Activated B cell treated with CpG ODN at 0.5 μM for 24 hours (primary cell): ENCODE results near the gene CD36. TPM values are rescaled to one million over a fixed set of nuclear protein-coding genes. Genes with fewer than 3 reads are reported as not detected.

Experiments used
- ATAC-seq: fragments of 200-7000 bp; cut with Tn5 transposase; one replicate; pipeline ENCODE4 v1.10.0; 2021; ENCODE audit warnings: low read depth, mild to moderate bottlenecking, moderate library complexity
- CTCF ChIA-PET: fragments of 350-600 bp; sonication (Branson Sonifier 250); formaldehyde crosslinking; loops from one replicate; lab custom pipeline; 2021; ENCODE audit warnings: antibody characterized with exemption; lab: Charles Lee
- POLR2A ChIA-PET: fragments of 350-600 bp; sonication (Branson Sonifier 250); formaldehyde crosslinking; loops from one replicate; lab custom pipeline; 2021; ENCODE audit warnings: antibody characterized with exemption; lab: Charles Lee
- DNase-seq: peaks from one replicate; pipeline ENCODE4 v3.0.0; 2022
- H3K27ac Mint-ChIP-seq: one replicate; pipeline ENCODE4 v1.8.0; 2020; ENCODE audit warnings: mixed read lengths
- H3K27me3 Mint-ChIP-seq: one replicate; pipeline ENCODE4 v1.8.0; 2021; ENCODE audit warnings: mixed read lengths
- H3K36me3 Mint-ChIP-seq: one replicate; pipeline ENCODE4 v1.8.0; 2021; ENCODE audit warnings: low read depth, mixed read lengths
- H3K4me1 Mint-ChIP-seq: one replicate; pipeline ENCODE4 v1.8.0; 2021; ENCODE audit warnings: mixed read lengths
- H3K4me3 Mint-ChIP-seq: one replicate; pipeline ENCODE4 v1.8.0; 2020; ENCODE audit warnings: mild to moderate bottlenecking, mixed read lengths
- H3K9me3 Mint-ChIP-seq: one replicate; pipeline ENCODE4 v1.8.0; 2020; ENCODE audit warnings: mixed read lengths
- intact Hi-C: fragments of 100-400 bp; cut with micrococcal nuclease; formaldehyde crosslinking; loops from one replicate; pipeline ENCODE4 v1.15.1; 2024
- total RNA-seq: library from RNA; stranded (reverse); gene quantifications from 2 replicates; pipeline ENCODE4 v1.2.3, GENCODE V29; 2022
- TF ChIP-seq, protein P1 (sequence below): fragments of 200-600 bp; IDR thresholded peaks from one replicate; pipeline ENCODE4 v1.8.0; 2022; ENCODE audit warnings: antibody characterized with exemption, mild to moderate bottlenecking

Gene CD36
- total RNA-seq, 1 donor from 2014 or later, result 0.53 TPM

DNA sequence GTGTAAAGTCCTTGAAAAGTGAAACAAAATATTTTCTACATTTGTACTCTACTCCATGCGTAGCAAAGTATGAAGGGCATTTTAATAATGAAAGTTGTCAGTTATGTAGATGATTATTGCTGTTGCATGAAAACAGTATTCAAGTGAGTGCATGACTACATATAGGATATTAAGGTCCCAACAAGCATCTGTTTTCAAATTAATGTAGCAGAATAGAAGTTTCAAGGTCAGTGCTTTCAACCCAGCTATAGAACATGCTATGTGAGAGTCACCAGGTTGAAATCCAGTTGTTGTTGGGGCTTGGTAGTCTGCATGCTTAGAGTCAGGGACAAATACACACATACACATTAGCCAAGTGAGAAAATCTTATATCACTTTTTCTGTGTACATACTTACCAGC is 14.8 kb downstream of the CD36 start:
- intact Hi-C loops, result loop anchor here (10.0 kb wide), 1 partner anchor 558 kb away; no protein-coding TSS in a partner anchor
- Mint-ChIP-seq H3K4me1 (no peaks in the 10 kb centered on the region), H3K4me3 (no peak overlapping the region), H3K9me3 (no peaks in the 10 kb centered on the region), H3K36me3 (no peaks in the 10 kb centered on the region), H3K27me3 (no peaks in the 10 kb centered on the region), H3K27ac (no peak overlapping the region)
- DNase-seq (no peak), ATAC-seq (no peak)
- ChIA-PET POLR2A (no interaction called here), CTCF (no interaction called here)
- TF ChIP-seq, protein P1, sequence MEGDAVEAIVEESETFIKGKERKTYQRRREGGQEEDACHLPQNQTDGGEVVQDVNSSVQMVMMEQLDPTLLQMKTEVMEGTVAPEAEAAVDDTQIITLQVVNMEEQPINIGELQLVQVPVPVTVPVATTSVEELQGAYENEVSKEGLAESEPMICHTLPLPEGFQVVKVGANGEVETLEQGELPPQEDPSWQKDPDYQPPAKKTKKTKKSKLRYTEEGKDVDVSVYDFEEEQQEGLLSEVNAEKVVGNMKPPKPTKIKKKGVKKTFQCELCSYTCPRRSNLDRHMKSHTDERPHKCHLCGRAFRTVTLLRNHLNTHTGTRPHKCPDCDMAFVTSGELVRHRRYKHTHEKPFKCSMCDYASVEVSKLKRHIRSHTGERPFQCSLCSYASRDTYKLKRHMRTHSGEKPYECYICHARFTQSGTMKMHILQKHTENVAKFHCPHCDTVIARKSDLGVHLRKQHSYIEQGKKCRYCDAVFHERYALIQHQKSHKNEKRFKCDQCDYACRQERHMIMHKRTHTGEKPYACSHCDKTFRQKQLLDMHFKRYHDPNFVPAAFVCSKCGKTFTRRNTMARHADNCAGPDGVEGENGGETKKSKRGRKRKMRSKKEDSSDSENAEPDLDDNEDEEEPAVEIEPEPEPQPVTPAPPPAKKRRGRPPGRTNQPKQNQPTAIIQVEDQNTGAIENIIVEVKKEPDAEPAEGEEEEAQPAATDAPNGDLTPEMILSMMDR, result no peak

DNA sequence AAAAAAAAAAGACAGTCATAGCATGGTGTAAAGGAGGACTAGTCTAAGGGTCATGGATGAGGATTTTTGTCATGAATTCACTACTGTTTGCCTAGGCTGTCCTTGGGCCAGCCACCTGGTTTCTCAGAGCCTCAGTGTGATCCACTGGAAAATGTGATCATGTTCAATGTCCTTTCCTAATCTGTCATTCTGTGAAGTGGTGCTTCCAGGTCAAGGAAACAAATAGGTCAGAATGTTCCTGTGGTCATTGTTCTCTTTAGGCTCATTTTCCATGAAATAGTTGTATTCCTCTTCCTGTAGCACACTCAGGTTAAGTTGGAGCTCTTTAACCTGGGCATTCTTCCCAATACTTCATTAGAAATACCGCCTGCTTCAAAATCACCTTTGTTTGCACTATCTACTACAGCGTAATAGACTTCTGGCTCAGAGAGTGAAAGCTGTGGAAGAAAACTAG is 16.5 kb downstream of the CD36 start:
- no peak for ATAC-seq
- POLR2A ChIA-PET, result no interaction called here

DNA sequence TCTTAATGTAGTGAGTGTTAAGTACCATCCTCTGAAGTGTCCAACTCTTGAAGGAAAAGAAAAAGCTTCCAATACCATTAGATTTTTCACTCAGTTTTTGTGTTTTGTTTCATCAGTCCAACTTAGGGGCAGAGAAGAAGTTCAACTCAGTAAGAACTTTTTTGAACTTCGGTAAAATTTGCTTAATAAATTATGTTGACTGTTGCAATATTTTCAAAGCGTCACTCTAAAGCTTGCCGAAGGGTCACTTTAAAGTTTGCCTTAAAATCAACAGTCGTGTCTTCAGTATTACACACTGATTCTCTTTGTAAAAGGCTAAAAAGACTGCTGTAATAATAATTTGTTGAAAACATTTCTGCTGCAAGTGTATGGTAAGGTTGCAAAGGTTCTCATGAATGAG is 17.6 kb downstream of the CD36 start:
- intact Hi-C loops, result loop anchor here (10.0 kb wide), 1 partner anchor 561 kb away; no protein-coding TSS in a partner anchor
- no peaks in the 10 kb centered on the region for H3K4me1 Mint-ChIP-seq

More for the DNA sequence above, 16.5 kb downstream of the CD36 start:
- Mint-ChIP-seq H3K4me1 (no peaks in the 10 kb centered on the region), H3K9me3 (no peaks in the 10 kb centered on the region), H3K36me3 (no peaks in the 10 kb centered on the region), H3K27ac (no peak overlapping the region), H3K27me3 (no peaks in the 10 kb centered on the region), H3K4me3 (no peak overlapping the region)
- TF ChIP-seq, protein P1, result no peak
- DNase-seq, result no peak
- CTCF ChIA-PET, result no interaction called here
- intact Hi-C loops, result loop anchor here (10.0 kb wide), 1 partner anchor 560 kb away; no protein-coding TSS in a partner anchor

DNA sequence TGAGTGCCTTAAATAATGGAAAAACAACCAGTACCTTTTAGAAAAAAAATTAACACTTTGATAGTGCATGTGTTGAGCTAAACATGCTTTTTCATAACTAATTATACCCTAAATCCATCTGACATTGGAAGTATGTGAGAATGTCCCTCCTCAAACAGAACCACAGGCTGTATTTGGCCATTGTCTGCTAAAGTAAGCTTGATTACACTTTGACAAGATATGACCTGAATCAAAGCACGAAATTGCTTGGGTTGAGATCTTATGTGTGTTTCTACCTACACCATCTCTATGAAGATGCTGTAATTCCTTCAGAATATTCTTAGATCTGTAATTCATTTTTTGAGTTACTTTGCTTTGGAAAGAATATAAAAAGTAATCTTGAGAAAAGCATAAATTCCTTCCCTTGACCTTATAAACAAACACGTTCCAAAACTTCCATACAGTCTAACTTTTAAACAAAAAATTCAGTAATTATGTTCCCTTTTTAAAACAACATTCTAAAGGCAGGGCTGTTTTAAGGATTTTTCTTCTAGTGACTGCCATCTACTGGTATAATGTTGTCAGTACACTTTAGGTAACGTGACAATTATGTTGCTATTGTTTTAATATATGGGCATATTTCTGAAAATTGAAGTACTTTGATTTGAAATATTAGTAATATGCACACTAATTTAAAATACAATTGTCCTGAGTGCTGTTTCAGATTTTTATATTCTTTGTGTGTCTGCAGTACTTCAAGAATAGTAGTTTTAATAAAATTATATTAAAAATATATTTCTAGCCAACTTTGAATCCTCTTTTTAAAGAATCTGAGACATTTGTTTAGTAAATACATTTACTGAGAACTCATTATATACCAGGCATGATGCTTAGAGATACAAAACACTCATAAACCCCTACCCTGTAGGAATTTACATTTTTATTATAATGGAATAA is 20.9 kb downstream of the CD36 start:
- no peak for ATAC-seq
- Mint-ChIP-seq H3K9me3 (no peaks in the 10 kb centered on the region), H3K27me3 (no peaks in the 10 kb centered on the region), H3K4me1 (no peaks in the 10 kb centered on the region), H3K27ac (no peak overlapping the region), H3K36me3 (no peaks in the 10 kb centered on the region), H3K4me3 (no peak overlapping the region)
- TF ChIP-seq, protein P1, result no peak
- DNase-seq, result no peak
- CTCF ChIA-PET, result interaction anchor here (0.7 kb wide), 1 partner anchor 231 kb away, joined by 3 read pairs; no protein-coding TSS in a partner anchor
- intact Hi-C loops, result loop anchor here (1.0 to 10.0 kb wide), 3 partner anchors 19 to 599 kb away; no protein-coding TSS in a partner anchor
- POLR2A ChIA-PET, result no interaction called here

More for the DNA sequence above, 17.6 kb downstream of the CD36 start:
- TF ChIP-seq, protein P1, result no peak
- H3K9me3 Mint-ChIP-seq, result no peaks in the 10 kb centered on the region
- H3K27ac Mint-ChIP-seq, result no peak overlapping the region
- H3K4me3 Mint-ChIP-seq, result no peak overlapping the region
- no peak for DNase-seq
- ATAC-seq, result no peak
- ChIA-PET POLR2A (no interaction called here), CTCF (no interaction called here)
- H3K27me3 Mint-ChIP-seq, result no peaks in the 10 kb centered on the region
- no peaks in the 10 kb centered on the region for H3K36me3 Mint-ChIP-seq

DNA sequence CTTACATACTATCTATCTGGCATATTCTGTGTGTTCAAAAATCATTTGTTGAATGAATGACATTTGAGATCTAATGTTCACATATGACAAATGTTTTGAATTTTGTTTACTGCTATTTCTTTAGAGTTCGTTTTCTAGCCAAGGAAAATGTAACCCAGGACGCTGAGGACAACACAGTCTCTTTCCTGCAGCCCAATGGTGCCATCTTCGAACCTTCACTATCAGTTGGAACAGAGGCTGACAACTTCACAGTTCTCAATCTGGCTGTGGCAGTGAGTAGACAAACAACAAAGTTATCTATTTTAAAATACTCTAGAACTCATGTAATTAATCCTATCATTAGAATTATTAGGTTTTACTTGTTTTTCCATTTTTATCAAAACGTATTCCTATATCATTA is 22.5 kb downstream of the CD36 start:
- intact Hi-C loops, result loop anchor here (1.0 kb wide), 1 partner anchor 233 kb away; no protein-coding TSS in a partner anchor
- H3K36me3 Mint-ChIP-seq, result no peaks in the 10 kb centered on the region
- no peaks in the 10 kb centered on the region for H3K4me1 Mint-ChIP-seq
- no peak overlapping the region for H3K27ac Mint-ChIP-seq
- no peak overlapping the region for H3K4me3 Mint-ChIP-seq
- POLR2A ChIA-PET, result no interaction called here
- no peak for DNase-seq
- CTCF ChIA-PET, result interaction anchor here (2.0 kb wide), 1 partner anchor 10 kb away, joined by 7 read pairs; no protein-coding TSS in a partner anchor
- no peaks in the 10 kb centered on the region for H3K9me3 Mint-ChIP-seq
- TF ChIP-seq, protein P1, result no peak
- no peaks in the 10 kb centered on the region for H3K27me3 Mint-ChIP-seq
- ATAC-seq, result no peak
